HG02885 (cell line): ENCODE data around the gene HEXIM1.

Experiments
- ATAC-seq: cut with Tn5 transposase; IDR thresholded peaks from one replicate; pipeline ENCODE4 v1.9.1; 2021; ENCODE audit warnings: mild to moderate bottlenecking; ENCODE audit not compliant: unreplicated experiment, poor library complexity

The HEXIM1 gene

DNA sequence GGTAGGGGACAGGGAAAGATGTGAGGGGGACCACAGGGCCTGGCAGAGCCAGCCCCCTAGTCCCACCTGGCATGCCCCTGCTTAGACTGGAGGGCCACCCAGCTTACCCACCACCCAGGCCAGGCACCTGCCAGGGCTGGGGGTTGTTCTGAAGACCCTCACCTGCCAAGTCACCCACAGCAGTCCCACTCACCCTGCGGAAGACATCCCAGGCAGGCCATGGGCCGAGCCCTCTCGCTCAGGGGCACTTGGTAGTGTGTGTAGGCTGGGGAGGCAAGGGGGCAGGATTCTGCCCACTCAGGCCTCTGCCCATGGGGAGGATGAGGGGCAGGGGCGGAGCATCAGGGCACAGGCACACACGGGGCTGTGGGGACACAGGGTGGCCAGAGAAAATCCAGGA is 19.9 kb upstream of the HEXIM1 start:
- no peak for ATAC-seq

DNA sequence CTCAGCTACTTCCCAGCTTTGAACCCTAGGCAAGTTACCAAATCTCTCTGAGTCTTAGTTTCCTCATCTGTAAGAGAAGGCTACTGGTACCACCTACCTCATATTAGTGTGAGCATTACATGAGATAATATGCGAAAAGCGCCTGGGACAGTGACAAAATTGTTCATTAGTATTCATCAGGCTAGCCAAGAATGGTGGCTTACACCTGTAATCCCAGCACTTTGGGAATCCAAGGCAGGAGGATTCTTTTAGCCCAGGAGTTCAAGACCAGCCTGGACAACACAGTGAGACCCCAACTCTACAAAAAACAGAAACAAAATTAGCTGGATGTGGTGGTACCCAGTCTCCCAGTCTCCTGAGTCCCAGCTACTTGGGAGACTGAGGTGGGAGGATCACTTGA is 19.3 kb upstream of the HEXIM1 start:
- no peak for ATAC-seq

DNA sequence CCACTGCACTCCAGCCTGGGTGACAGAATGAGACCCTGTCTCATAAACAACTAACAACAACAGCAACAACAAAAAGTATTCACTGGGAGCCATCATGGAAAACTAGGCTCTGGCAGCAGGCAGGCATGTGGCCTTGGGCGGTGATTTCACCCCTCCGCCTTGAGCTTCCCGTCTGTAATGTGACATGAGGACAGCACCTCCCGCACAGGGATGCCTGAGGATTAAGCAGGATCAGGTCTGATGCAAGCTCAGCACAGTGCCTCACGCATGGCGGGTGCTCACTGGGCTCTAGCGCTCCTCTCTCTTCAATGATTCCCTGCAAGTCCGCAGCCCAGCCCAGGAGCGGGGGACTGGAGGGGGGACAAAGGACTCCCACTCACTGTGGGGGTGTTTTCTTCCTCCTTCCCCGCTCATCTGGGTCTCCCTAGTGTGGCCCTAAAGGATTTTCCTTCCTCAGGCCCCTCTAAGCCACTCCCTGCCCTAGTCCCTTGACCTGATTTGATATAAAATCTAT is 18.8 kb upstream of the HEXIM1 start:
- ATAC-seq = no peak

GRCh38 chr17:45129940-45130680 is 18.2 kb upstream of the HEXIM1 start:
- no peak for ATAC-seq

DNA sequence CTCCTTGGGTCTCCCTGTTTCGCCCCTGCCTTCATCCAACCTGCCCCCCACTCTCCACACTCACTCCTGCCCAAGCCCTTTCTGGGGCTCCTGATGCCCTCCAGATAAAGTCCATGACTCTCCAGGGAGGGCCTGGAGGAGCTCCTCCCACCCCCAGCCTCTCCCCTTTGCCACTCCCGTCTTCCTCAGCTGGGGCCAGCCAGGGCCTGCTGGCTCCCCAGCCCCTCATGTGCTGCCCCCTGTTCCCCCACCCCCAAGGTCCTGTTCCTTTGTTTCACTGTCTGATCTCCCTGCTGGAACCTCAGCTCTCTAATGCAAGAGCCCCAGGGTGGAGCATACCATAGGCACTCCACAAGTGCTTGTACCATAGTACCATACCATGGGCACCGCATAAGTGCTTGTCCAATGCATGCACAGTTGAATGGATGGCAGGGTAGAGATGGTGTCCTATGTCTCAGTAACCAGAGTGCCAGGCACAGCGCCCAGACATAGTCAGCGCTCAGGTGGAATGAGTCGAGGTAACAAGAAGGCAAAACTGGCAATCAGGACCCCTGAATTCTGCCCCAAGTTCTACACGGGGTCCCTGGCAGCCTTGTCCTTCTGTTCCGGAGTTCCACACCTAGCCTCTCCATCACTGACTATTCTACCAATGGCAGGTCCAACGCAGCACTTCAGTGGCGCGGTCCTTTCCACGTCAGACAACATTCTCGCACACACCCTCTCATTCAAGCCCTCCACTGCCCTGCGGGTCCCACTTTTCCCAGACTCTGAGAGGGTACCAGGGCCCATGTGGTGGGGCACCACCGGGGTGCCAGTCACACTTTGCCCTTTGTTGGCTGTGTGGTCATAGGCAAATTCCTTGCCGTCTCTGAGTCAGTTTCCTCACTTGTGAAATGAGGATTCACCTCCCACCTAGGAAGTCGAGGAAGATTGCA is 17.3 kb upstream of the HEXIM1 start:
- no peak for ATAC-seq

DNA sequence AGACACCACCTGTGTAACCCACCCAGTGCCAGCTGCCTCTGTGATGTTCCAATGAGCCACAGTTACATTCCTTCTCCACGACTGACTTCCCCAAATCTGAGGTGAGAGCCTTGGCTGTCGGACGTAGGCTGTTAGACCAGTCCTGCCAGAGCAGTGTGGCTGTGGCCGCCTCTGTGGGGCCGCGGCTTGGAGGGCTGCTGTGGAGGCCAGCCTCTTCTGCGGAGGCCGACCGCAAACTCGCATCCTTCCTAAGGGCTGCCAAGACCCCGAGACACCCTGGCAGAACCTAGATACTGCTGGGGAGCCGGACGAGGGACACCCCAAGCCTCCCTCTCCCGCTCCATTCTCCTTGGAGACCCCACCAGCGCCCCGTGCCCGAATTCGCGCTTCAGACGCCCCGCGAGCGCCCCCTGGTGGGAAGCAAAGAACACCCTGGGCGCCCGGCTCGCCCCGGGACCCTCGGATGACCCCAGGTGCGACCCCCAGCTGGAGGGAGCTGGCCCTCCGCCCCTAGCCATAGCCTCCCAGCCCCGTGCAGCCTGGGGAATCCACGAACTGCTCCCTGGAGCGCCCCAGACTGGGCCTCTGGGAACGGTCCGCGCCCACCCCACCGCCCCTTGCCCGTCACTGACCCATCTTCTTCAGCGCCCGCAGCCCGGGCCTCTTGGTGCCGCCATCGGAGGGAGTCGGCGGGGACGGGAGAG is 16.5 kb upstream of the HEXIM1 start:
- ATAC-seq = peak; percentile 1

DNA sequence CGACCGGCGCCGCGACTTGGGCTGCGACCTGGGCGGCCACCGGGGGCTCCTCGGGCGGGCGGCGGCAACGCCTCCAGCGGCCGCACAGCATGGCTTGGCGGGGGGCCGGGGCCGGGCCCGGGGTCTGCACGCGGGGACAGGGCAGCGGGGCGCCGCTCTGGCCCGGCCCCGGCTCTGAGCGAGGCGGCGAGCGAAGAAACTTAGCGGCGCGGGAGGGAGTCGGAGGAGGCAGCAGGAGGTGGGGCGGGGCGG is 16.0 kb upstream of the HEXIM1 start, which contains the start of gene PLCD3:
Gene PLCD3, minus strand, starts transcription at position 196 of the 252 bp plus-strand sequence. Its CDS starts 105 bp downstream, at position 91.
- ATAC-seq = no peak

DNA sequence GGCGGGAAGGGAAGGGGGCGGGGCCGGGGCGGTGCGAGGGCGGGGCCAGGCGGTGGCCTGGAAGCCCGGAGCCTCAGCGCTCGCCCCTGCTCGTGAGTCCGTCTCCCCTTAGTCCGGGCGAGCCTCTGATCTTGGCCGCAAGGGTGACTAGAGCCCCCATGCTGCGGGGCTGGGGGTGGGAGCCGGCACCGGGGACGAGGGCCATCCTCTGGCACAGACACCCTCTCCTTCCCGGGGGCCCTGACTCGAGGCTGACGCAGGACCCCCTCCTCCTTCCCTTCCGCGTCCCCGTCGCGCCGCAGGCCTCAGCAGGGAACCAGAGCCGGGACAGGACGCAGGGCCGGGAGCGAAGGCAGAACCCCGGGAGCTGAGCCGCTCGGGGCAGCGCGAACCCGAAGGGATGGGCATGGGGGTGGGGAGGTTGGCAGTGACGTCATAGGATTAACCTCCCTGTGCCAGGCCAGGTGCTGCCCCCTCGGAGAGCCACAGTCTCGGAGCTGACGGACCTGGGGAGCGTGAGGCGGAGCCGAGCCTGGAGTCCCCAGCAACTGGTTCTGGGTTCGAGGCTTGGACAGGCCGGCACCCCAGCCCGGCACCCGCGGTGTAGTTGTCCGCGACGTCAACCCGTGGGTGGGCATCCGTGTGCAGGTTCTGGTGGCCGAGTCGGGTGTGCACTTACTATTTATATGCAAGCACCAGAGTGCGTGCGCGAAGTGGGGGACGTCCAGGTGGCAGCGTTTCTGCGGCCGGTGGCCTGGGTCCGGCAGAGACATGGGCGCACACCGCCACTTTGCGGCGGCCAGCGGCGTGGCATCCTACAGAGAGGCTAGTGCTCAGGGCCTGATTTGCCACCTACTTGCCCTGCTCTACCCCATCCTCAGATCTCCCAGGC is 15.5 kb upstream of the HEXIM1 start:
- peak; percentile 43 for ATAC-seq

DNA sequence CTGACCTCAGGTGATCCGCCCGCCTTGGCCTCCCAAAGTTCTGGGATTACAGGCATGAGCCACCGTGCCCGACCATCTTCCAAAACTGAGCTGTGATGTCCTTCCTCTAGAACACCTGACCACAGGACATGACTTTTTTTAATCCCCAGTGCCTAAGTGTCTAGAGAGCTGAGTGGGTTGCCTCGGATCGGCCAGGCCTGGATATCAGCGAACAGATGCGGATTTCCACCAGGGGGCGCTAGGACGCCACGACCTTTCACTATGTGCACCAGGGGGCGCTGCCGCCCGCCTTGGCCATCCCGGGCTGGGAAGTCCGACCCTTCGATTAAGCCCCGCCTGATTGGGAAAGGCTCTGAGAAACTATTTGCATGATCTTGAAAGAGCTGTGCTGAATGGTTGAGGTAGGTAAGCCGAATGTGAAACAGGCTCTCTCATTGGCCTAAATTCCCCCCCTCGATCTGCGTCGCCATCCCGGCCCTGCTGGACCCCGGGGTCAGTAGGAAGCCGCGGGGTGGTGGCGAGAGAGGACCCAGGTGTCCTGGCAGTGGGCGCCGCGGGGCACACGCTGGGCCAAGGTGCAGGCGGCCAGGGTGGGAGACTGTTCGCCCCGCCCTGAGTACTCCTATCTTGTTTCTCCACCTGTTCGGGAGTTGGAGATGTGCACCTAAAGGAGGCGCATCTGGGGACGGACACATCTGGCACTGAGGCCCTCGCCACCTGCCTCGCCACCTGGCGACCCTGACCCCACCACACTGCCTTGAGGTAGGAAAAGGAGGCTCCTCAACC is 12.9 kb upstream of the HEXIM1 start, which contains the start of gene ACBD4:
Gene ACBD4, plus strand, starts transcription at position 496 of the 786 bp plus-strand sequence. CDS start 458 bp downstream, outside the sequence.
- peak; percentile 77 for ATAC-seq

DNA sequence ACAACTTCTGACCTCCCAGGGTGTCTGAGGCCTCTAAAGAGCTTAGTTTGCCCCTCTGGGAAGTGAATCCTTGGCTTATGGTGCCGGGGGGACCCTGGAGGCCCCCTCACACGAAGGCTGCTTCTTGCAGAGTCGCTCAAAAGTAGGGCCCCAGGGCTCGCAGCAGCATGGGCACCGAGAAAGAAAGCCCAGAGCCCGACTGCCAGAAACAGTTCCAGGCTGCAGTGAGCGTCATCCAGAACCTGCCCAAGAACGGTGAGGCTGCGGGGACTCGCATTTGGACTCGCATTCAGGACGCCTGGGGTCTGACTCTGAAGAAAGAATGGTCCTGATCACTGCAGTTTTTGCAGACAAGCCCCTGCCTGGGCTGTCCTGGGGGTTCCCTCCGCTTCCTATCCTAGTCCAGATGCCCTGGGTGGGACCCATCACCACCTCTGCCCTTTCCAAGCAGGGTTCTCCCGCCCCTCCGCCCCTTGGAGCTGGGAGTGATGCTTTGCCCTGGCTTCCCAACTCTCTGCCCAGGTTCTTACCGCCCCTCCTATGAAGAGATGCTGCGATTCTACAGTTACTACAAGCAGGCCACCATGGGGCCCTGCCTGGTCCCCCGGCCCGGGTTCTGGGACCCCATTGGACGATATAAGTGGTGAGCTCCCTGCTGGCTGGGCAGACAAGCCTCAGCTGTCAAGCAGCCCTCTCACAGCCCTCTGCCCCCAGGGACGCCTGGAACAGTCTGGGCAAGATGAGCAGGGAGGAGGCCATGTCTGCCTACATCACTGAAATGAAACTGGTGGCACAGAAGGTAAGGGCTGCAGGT is 12.1 kb upstream of the HEXIM1 start:
- no peak for ATAC-seq

DNA sequence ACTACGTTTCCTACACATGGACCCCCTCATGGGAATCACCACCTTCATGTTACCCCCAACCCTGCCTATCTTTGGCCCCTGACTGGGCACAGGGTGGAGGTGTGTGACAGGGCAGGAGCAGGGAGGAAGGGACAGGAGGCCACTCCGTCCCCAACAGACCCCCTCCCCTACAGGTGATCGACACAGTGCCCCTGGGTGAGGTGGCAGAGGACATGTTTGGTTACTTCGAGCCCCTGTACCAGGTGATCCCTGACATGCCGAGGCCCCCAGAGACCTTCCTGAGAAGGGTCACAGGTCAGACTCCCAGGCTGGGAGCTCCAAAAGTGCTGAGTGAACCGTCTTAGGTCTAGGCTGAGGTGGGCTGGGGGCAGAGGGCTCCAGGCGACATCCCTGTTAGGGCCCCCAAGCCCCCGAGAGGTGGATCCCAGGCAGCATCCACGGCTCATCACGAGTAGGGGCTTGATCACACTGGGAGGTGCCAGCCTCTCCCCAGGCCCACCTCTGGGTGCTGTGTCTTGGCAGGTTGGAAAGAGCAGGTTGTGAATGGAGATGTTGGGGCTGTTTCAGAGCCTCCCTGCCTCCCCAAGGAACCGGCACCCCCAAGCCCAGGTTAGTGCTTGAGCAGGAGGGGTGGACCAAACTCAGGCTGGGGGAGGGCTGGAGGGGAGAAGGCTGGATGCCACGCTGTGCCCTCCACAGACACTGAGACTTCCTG is 11.3 kb upstream of the HEXIM1 start:
- no peak for ATAC-seq

DNA sequence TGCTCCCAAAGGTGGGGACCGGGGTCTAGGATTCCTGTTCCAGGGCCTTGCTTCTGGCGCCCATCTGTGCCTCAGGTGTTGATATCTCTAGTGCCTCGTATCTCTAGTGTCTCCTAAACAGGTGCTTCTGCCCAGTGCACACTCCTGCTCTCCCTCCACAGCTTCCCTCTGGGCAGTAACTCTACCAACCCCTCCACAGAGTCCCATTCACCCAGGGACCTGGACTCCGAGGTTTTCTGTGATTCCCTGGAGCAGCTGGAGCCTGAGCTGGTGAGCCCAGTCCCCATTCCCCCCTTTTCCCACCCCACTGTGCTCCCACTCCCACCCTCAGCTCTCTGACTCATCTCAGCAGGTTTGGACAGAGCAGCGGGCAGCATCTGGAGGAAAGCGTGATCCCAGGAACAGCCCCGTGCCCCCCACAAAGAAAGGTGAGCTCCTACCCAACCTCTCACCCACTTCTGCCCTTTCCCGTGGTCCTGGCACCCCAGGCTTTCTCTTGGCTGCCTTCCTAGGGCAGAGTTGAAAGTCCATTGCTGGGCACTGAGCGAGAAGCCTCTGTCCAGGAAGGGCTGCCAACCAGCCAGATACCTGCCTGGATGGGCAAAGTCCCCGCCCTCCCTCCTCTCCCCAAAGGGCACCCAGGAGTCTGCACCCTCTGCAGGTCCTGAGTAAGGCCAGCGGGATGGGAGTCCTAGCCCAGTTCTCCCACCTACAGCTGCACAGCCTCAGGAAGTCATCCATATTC is 10.5 kb upstream of the HEXIM1 start:
- no peak for ATAC-seq

DNA sequence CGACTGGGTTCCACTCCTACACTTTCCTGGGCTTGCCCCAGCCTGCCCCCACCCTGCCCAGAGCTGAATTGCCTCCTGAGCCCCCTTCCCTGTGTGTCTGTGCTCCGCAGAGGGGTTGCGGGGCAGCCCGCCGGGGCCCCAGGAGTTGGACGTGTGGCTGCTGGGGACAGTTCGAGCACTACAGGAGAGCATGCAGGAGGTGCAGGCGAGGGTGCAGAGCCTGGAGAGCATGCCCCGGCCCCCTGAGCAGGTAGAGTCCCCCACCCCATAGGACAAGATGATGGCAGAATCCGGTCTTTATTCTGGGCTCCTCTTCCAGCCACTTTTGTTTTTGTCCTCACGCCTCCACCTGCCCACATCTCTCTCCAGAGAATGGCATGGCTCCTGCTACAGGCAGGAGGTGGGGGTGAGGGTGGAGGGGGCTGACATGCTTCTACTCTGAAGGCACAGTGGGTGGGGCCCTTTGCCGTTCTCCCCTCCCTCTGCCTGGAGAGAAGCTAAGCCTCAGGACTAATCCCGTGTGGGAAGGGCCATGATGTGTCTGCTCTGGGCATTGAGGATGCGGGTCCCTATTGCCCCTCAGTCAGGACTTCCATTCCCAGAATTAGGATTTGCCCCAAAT is 9.3 kb upstream of the HEXIM1 start:
- ATAC-seq = no peak

DNA sequence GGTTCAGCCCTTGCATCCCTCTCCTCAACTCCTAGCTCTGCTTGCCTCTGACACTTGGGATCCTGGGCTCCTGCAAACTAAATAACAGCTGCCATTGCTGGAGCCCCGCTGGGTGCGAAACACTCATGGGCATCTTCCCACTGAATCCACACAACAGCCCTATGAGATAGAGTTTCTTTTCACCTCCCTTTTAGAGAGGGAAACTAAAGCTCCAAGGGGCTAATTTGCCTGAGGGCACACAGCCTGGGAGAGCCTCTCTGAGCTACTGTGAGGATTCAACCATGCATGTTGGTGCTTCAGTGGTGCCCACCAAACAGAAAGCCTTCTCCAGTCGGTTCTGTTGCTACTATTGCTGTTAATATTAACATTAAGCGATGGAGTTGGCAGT is 8.7 kb upstream of the HEXIM1 start:
- ATAC-seq = no peak

GRCh38 chr17:45143094-45143670 is 5.1 kb upstream of the HEXIM1 start:
- no peak for ATAC-seq

DNA sequence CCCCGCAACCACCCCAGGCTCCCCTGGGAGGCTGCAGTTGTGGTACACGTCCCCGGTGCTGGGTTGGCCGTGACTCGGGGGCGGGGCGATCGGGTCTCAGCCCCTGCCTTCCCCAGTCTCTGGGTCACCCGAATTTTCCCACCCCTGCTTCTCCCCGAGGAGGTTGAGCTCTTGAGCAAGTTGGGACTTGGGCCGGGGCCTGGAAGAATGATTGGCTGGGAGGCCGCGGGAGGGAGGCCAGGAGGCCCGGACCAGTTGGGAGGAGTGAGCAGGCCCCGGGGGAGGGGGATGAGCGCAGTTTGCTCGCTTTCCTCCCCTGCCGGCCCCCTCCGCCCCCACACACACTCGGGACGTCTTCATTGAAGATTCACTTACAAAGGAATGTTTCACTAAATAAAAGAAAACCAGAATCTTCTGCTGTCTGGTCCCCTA is 4.5 kb upstream of the HEXIM1 start:
- ATAC-seq = no peak
